HG02759 (cell line): Measurements from ENCODE around the gene PLXNA2.

Source experiments
- ATAC-seq: cut with Tn5 transposase; IDR thresholded peaks from one replicate; pipeline ENCODE4 v1.9.1; 2021; ENCODE audit warnings: mild to moderate bottlenecking, moderate library complexity; ENCODE audit not compliant: unreplicated experiment

PLXNA2 gene

GRCh38 chr1:208205216-208206013, 38.8 kb downstream of the PLXNA2 start:
- ATAC-seq = no peak

- no peak for ATAC-seq
Measured at GRCh38 chr1:208204779-208205178, 39.4 kb downstream of the PLXNA2 start.

DNA sequence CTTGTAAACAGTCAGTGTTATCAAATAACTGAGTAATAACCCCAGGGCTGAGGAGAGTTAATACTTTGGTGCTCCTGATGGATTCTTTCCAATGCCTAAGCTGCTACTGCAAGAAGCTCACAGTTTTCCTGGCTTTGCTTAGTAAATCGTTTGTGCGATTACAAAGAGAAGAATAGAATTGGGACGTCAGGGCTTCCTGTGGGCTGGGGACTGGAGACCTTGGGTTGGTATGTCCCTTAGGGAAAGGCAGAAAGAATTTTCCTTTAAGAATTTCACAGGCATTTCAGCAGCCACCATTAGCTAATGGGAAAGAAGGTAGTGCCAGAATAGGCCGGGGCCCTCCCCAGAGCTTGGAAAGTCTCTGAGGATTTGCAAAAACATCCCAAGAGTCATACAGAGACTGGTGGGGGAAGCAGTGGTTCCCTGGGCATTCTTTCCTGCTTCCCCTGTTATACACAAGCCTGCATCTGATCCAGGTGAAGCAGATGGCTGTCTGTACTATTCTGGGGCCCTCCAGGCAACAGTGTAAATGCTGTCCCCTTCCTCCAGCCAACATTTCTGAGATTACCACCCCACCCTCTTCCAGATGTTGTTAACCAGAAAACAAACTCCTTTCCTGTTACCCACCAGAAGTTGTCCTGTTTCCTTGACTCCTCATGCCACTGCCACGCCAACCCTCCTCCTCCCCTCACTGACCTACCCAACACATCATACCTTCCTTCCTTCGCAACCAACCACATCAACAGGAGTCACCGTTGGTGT, 40.2 kb downstream of the PLXNA2 start:
- no peak for ATAC-seq

DNA sequence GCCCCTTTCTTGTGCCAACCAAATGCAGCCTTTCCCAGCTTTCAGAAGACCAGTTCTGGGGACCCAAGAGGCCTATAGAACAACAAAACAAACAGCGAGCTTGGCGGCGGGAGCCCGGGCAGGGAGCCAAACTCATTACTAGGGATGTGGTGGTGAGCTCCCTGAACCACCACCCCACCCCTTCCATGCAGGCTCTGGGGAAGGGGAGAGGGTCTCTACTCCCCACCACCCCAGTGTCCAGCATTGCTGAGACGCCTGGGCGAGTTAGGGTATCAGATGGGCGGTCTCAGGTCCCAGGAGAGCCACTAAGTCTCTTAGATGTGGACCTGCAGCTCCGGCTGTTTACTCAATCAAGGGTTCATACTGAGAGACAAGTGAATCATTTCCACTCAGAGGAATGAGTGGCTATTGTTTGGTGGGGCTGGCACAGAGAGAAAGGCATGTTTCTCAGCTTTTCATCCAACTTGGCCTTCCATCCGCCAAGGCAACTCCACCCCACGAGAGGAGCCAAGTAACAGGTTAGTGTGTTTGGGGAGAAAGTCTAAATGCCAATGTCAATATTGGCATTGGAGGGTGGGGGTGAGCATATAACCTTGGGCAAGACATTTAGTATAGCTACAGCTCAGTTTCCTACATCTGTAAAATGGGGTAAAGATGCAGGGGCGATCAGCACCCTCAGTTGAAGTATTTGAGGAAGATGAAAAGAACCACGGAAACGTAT, 40.9 kb downstream of the PLXNA2 start:
- no peak for ATAC-seq

DNA sequence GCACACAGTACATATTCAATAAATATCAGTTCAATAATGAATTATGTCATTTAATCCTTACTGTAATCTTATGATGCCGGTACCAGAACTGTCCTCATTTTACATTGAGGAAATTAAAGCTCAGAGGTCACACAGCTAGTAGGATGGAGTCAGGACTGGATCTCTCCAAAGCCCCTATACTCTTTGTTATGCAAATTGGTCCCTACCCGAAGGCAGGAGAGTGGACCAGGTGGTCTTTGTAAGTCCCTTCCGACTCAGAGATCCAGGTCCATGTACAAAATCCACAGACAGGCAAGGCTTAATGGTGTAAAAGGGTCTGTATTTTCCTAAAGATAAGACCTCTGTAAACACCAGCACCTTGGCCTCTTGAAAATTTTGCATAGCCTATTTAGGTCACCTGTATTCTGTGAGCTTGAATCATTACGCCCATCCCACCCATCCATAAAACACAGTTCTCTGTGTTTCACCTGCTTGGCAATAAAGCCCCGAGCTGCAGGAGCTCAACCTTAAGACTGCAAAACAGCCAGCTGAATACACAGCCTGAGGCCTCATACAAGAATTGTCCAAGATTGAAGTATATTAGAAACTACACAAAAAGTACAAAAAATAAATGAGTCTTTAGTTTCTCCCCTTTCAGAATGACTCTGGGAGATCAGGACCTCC, 41.7 kb downstream of the PLXNA2 start:
- no peak for ATAC-seq

GRCh38 chr1:208201229-208201628, 43.0 kb downstream of the PLXNA2 start:
- no peak for ATAC-seq

GRCh38 chr1:208200116-208200515, 44.1 kb downstream of the PLXNA2 start:
- no peak for ATAC-seq

DNA sequence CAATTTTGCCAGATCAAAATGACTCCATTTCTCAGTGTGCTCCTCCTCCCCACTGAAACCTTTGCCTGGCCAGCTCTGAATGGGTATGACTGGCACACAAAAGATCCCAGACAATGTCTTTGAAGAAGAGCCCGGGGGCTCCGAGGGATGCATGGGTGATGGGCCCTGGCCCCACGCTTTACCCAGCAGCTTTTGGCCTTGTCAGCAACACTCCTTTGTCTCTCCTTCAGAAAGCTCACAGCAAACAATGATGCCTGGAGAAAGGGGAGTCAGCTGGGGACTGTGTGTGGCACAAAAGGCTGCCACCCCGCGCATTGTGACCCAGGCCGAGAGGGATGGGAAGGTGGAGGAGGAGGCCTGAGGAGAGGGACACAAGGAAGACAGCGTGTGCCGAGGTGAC, 45.9 kb downstream of the PLXNA2 start:
- no peak for ATAC-seq

DNA sequence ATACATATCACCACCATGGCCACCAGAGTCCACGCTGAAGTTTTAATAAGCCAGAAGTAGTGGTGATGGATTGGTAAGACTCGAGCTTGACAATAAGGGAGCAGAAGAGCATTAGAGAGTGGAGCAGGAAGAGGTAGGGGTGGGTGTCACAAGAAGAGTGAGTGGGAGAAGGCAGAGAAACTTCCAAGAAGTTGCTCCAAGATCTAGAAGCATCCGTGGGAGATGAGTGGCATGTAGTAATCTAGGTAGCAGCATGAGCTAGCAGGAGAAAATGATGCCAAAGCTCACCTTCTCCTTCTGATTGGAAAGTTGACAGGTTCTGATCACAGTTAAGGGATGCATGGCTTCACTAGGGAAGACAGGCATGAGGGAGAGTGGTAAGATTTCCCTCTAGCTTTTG, 49.2 kb downstream of the PLXNA2 start:
- no peak for ATAC-seq

- ATAC-seq = no peak
Measured at GRCh38 chr1:208192995-208193394, 51.2 kb downstream of the PLXNA2 start.

GRCh38 chr1:208190784-208191183, 53.4 kb downstream of the PLXNA2 start:
- ATAC-seq = no peak

DNA sequence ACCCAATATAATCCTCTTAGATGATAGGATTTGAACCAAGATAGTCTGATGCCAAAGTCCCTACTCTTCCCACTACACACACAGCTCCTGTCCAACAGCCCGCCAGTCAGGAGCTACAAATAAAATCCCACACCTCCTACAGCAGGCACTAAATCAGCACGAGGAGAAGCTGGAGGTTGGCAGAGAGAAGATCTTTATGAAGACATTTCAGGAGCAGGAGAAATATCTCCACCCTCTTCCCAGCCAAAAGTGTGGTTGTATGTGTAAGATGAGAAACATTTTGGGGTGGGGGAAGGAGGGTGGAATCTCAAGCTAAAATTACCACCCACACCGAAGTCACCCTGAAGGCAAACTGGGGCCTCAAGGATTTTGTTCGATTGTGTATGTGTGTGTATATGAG, 54.5 kb downstream of the PLXNA2 start:
- no peak for ATAC-seq

DNA sequence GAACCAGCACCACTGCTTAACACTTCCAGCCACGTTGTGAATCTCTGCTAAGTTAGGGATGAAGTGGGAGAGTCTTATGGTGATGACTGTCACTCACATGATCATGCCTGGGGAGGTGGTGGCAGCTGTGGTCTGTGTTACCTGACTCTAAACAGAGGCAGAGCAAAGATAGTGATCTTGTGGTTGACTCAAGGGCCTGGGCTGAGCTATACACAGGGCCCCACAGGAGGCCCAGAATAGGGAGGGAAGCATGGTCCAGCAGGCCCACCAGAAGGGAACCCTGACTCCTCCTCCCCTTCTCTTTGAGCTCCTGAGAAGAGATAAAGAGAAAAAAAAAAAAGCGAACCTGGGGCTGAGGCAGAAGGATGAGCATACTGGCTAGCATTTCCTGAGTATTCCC, 55.0 kb downstream of the PLXNA2 start:
- ATAC-seq = peak; percentile 74

DNA sequence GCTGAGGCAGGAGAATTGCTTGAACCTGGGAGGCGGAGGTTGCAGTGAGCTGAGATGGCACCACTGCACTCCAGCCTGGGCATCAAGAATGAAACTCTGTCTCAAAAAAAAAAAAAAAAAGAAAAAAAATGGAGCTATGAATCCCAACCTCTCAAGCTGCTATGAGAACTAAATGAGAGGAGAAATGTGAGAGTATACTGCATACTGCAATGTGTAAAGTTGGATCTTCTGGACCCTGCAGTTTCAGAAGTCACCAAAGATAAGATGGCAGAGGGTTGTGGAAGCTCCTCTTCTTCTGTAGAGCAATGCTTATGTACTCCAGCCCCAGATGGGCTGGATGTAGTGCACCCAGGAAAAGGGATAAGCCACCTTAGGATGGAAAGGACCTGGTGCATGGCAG, 55.6 kb downstream of the PLXNA2 start:
- no peak for ATAC-seq

- peak; percentile 62 for ATAC-seq
Measured at GRCh38 chr1:208187499-208188041, 56.6 kb downstream of the PLXNA2 start.

GRCh38 chr1:208185801-208186231, 58.4 kb downstream of the PLXNA2 start:
- ATAC-seq = no peak

GRCh38 chr1:208184966-208185654, 59.1 kb downstream of the PLXNA2 start:
- ATAC-seq = no peak

GRCh38 chr1:208183977-208184911, 59.9 kb downstream of the PLXNA2 start:
- ATAC-seq = no peak
